GM13977 (cell line): ENCODE measurements around the gene MFAP4.

Source experiments
- DNase-seq: peaks from one replicate; pipeline ENCODE4 v3.0.0; 2012; ENCODE audit warnings: low spot score
- in situ Hi-C: fragments of 300-500 bp; cut with MboI; formaldehyde crosslinking; loops from one replicate; pipeline ENCODE4 v1.12.0; 2022; ENCODE audit warnings: low sequenced_read_pairs, low pct_unique_long_range_greater_than_20kb, mixed read lengths, inconsistent platforms; ENCODE audit not compliant: unreplicated experiment
- TF ChIP-seq, protein P1 (sequence below): IDR thresholded peaks from 2 replicates; pipeline ENCODE4 v1.5.1; 2012; ENCODE audit warnings: mild to moderate bottlenecking, control low read depth; ENCODE audit not compliant: insufficient read depth; ENCODE audit errors: extremely low read depth, missing control alignments

MFAP4 gene

DNA sequence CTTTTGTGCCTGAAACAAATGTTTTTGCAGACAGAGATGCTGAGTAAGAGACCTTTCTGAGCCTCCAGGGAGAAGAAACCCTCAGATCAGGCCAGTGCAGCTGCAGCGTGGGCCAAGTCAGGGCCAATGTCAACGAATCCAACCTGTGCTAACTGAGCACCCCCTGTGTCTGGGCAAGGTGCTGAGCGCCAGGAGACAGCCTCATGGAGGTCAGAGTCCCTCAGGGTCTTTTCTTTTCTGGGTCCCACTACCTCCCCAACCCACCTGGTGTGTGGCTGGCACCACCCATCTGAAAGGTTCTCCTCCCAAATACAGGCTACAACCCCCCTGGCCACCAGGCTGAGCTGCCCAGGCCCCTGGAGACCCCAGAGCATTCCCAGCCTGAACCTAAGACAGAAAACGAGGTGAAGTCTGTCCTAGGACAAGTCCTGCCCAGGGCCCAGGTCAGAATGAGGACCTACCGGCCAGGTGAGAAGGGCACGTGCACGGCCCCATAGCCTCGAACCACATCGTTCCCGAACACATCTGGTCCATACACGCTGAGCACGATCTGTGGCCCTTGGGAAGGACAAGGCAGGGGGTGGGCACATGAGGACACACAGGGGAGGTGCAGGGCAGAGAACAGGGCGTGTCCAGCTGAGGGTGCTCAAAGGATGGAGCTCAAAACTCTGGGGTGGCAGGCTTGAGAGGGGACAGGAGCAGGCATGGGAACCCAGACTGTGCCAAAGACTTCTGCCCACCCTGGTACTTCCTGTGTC lies 39.5 kb downstream of the MFAP4 start:
- TF ChIP-seq, protein P1, sequence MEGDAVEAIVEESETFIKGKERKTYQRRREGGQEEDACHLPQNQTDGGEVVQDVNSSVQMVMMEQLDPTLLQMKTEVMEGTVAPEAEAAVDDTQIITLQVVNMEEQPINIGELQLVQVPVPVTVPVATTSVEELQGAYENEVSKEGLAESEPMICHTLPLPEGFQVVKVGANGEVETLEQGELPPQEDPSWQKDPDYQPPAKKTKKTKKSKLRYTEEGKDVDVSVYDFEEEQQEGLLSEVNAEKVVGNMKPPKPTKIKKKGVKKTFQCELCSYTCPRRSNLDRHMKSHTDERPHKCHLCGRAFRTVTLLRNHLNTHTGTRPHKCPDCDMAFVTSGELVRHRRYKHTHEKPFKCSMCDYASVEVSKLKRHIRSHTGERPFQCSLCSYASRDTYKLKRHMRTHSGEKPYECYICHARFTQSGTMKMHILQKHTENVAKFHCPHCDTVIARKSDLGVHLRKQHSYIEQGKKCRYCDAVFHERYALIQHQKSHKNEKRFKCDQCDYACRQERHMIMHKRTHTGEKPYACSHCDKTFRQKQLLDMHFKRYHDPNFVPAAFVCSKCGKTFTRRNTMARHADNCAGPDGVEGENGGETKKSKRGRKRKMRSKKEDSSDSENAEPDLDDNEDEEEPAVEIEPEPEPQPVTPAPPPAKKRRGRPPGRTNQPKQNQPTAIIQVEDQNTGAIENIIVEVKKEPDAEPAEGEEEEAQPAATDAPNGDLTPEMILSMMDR: no peak
- in situ Hi-C loops: no loop called here
- DNase-seq: no peak

DNA sequence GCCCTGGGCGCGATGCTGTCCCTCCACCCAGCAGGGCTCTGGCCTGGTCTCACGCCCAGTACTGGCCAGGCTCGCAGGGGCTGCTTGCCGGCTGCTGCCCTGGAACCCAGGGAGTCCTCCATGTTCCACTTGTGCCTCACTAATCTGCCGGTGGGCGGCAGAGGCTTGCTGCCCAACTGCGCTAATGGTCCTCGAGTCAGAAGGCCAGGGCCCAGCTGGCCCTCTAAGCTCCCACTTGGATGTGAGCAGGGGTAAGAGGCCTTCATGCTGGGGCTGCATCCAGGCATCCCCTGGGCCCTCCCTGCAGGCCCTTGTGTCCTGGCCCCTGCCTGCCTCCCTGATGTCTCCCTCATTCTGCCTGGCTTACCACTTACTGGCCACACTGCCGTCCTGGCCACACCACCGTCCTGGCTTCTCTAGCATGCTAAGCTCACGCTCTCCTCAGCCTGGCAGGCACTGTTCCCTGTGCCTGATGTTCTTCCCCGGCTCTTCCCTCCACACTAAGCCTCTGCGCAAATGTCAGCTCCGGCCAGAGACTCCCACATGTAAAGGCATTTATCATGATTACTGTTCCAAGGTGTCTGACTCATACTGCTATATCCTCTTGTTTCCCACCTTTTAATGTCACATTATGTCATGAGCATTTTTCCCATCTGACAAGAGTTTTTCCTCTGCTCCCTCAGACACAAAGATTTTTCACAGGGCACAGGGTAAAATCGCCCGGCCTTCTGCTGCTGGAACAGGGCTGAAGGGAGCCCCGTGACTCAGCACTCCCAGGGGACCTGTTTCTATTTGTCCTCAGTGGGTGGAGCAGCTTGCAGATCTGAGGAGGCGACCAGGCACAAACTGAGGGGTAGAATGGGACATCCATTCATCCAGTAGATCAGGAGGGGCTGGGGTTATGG lies 40.4 kb downstream of the MFAP4 start:
- TF ChIP-seq, protein P1: no peak
- DNase-seq: no peak
- in situ Hi-C loops: no loop called here

DNA sequence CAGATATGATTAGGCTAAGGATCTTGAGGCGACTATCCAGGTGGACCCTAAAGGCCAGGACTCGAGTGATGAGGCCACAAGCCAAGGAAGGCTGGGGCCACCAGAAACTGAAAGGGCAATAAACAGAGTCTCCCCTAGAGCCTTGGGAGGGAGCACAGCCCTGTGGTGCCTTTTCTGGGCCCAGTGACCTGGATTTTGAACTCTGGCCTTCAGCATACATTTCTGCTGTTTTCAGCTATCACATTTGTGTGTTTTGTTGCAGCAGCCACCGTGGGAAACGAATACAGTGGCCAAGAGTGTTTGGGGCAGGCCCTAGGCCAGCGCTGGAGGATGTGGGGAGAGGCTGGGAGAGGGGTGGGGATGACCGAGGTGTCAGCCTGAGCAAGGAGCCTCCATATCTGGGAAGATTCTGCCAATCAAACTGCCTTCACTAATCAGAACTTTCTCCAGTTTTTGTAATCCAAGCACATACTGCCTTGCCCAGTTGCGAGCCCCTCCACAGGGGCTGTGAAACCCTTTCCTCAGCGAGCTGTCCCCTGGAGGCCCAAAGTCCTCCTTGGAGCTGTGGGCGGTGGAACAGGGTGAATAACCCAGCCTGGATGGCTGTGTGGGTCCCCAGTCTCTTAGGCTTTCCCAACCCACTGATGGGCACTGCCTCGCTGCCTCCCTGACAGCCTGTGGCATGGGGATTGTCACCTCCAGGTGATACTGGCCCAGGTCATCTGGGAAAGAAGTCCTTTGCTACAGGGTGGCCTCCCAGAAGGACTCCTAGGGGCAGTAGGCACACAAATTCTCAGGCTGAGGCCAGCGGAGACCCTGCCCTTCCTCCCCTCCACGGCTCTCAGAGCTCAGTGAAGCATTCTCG lies 41.3 kb downstream of the MFAP4 start:
- in situ Hi-C loops: no loop called here
- no peak for DNase-seq
- TF ChIP-seq, protein P1: no peak

DNA sequence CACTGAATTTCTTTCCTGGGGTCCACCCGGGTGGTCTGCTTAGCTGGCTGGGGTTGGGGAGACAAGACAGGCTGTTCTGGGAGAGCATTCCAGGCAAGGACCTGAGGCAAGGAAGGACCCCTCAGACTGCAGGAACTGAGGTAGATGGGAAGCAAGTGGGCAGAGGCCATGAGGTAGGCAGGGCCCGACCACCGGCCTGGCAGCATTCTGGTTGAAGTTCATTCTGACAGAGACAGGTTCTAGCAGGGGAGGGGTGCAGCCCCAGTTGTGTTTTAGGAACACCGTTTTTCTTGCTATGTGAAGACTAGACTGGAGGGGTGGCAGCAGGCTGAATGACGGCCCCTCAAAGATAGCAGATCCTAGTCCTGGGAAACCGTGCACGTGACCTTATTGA lies 41.9 kb downstream of the MFAP4 start:
- DNase-seq: no peak
- in situ Hi-C loops: no loop called here
- TF ChIP-seq, protein P1: no peak

DNA sequence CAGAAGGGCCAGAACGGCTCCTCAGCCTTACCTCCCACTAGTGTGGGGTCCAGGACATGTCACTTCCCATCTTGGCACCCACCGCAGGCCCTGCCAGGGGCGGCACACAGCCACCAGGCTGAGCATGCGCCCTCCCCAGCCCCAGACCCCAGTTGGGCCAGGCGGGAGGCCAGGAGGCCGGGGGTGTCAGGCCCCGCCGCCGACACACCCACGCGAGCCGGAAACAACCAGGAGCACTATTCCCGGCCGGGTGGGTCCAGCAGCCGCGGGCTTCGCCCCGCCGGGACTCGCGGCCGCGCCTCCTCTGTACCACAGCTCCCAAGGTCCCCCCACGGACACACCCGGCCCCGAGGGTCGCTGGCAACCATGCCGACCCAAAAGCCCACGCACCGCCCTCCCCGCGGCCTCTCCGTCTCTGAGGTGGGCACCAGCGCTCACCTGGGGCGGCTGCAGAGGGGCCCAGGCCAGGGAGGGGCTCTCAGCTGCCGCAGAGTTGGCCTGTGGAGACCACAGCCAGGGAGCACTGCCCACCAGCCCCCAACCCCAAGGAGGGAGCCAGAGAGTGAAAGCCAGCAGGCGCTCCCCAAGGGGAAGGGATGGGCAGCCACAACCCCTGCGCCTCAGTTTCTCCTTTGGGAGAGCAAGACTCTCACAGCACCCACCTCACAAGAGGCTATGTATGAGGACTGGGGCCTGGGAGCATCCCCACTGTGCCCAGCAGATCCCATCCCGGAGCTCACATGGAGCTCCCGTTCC lies 42.5 kb downstream of the MFAP4 start:
- TF ChIP-seq, protein P1: no peak
- in situ Hi-C loops: no loop called here
- DNase-seq: no peak

DNA sequence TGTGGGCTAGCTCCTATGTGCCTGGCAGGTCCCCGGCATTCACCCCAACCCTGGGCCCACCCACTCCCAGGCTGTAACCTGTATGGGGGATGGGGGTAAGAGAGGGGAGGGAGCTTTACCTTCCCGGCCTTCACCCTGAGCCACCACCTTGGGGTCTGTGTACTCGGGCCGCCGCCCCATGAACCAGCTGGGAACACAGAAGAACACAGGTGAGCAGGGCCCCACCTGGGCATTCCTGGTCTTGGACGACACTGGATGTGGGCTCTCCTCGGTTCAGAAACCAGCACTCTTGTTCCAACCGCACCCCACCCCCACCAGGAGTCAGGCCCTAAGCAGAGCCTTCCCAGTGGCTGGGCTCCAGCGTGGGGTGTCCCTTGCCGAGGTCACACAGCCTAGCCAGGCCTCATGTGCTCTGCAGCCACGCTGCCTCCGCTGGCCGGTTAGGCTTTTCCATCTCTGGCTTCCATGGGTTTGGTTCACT lies 43.3 kb downstream of the MFAP4 start:
- in situ Hi-C loops: no loop called here
- TF ChIP-seq, protein P1: no peak
- no peak for DNase-seq
